Measurements from ENCODE around the gene FCRL3.

DNA sequence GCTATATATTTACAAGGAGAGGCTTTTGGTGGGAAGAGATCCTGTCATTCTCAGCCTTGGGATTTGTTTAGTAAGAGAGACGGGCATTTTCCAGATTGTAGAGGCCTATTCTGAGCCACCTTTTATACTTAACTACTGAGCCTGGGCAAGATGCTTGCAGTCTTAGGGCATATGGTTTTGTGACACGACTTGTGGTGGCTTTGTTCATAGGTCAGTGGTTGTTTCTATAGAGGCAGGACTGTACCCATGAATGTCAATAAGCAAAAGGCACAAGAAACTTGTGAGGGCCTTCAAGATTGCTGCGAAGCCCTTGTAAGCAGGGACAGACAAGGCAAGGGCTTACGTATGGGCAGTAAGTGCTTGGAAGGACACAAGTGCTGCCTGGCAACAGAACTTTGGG, 3.4 kb upstream of the FCRL3 start:
- TF ChIP-seq EZH2phosphoT487 (IDR thresholded peaks at IDR 0.05; ENCODE audit: low read depth, severe bottlenecking, unreplicated experiment): no peak
- TF ChIP-seq, protein P1, sequence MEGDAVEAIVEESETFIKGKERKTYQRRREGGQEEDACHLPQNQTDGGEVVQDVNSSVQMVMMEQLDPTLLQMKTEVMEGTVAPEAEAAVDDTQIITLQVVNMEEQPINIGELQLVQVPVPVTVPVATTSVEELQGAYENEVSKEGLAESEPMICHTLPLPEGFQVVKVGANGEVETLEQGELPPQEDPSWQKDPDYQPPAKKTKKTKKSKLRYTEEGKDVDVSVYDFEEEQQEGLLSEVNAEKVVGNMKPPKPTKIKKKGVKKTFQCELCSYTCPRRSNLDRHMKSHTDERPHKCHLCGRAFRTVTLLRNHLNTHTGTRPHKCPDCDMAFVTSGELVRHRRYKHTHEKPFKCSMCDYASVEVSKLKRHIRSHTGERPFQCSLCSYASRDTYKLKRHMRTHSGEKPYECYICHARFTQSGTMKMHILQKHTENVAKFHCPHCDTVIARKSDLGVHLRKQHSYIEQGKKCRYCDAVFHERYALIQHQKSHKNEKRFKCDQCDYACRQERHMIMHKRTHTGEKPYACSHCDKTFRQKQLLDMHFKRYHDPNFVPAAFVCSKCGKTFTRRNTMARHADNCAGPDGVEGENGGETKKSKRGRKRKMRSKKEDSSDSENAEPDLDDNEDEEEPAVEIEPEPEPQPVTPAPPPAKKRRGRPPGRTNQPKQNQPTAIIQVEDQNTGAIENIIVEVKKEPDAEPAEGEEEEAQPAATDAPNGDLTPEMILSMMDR (IDR thresholded peaks at IDR 0.05; ENCODE audit: poor library complexity): no peak
